Measurements from ENCODE around the gene GFOD1.

DNA sequence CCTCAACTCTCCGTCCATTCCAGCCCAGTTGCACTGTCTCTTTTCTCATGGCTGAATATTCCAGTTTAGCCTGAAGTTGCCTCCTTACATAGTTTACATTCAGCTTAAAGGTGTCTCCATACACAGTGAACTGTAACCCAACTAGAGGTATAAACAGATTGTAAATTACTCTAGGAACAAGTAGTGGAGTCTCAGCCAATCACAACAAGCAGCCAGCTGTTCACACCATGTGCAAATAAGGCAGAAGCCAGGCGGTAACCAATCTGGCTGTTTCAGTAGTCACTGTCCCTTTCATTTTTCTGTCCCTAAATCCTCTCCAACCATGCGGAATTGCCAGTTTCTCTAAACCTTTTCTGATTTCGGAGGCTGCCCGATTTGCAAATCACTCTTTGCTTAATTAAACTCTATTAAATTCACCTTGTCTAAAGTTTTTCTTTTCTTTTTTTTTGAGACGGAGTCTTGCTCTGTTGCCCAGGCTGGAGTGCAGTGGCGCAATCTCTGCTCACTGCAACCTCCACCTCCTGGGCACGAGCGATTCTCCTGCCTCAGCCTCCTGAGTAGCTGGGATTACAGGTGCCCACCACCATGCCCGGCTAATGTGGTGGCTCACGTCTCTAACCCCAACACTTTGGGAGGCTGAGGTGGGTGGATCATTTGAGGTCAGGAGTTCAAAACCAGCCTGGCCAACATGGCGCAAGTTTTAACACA is 37.6 kb upstream of the GFOD1 start:
- TF ChIP-seq, protein P1, sequence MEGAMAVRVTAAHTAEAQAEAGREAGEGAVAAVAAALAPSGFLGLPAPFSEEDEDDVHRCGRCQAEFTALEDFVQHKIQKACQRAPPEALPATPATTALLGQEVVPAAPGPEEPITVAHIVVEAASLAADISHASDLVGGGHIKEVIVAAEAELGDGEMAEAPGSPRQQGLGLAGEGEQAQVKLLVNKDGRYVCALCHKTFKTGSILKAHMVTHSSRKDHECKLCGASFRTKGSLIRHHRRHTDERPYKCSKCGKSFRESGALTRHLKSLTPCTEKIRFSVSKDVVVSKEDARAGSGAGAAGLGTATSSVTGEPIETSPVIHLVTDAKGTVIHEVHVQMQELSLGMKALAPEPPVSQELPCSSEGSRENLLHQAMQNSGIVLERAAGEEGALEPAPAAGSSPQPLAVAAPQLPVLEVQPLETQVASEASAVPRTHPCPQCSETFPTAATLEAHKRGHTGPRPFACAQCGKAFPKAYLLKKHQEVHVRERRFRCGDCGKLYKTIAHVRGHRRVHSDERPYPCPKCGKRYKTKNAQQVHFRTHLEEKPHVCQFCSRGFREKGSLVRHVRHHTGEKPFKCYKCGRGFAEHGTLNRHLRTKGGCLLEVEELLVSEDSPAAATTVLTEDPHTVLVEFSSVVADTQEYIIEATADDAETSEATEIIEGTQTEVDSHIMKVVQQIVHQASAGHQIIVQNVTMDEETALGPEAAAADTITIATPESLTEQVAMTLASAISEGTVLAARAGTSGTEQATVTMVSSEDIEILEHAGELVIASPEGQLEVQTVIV (IDR thresholded peaks at IDR 0.05; ENCODE audit: borderline replicate concordance, partially characterized antibody), result no peak
- TF ChIP-seq, protein P2, sequence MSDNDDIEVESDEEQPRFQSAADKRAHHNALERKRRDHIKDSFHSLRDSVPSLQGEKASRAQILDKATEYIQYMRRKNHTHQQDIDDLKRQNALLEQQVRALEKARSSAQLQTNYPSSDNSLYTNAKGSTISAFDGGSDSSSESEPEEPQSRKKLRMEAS (IDR thresholded peaks at IDR 0.05; ENCODE audit: low read depth, low read length), result no peak
- TF ChIP-seq, protein P3, sequence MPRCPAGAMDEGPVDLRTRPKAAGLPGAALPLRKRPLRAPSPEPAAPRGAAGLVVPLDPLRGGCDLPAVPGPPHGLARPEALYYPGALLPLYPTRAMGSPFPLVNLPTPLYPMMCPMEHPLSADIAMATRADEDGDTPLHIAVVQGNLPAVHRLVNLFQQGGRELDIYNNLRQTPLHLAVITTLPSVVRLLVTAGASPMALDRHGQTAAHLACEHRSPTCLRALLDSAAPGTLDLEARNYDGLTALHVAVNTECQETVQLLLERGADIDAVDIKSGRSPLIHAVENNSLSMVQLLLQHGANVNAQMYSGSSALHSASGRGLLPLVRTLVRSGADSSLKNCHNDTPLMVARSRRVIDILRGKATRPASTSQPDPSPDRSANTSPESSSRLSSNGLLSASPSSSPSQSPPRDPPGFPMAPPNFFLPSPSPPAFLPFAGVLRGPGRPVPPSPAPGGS (IDR thresholded peaks at IDR 0.05; ENCODE audit: borderline replicate concordance, insufficient read depth, low read depth, low read length, poor library complexity, severe bottlenecking), result no peak
- TF ChIP-seq, protein P4, sequence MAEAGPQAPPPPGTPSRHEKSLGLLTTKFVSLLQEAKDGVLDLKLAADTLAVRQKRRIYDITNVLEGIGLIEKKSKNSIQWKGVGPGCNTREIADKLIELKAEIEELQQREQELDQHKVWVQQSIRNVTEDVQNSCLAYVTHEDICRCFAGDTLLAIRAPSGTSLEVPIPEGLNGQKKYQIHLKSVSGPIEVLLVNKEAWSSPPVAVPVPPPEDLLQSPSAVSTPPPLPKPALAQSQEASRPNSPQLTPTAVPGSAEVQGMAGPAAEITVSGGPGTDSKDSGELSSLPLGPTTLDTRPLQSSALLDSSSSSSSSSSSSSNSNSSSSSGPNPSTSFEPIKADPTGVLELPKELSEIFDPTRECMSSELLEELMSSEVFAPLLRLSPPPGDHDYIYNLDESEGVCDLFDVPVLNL (IDR thresholded peaks at IDR 0.05; ENCODE audit: low read depth, low read length), result no peak
- TF ChIP-seq ZZZ3 (IDR thresholded peaks at IDR 0.05; ENCODE audit: control insufficient read depth, insufficient read length, low read depth), result no peak
- no peak for TF ChIP-seq PML (IDR thresholded peaks at IDR 0.05; ENCODE audit: low read length)

Measured in GM12878 (cell line).